Mesodermal cell (in vitro differentiated cells): Measurements from ENCODE around the gene MYOZ1.

Source experiments
- H3K27ac ChIP-seq: 2 replicates; pipeline ENCODE4 v1.7.0; 2013; ENCODE audit warnings: mild to moderate bottlenecking, low read depth, low read length, moderate library complexity; ENCODE audit not compliant: severe bottlenecking
- H3K36me3 ChIP-seq: 2 replicates; pipeline ENCODE4 v1.7.1; 2013; ENCODE audit warnings: mild to moderate bottlenecking, low read length, moderate library complexity; ENCODE audit not compliant: control insufficient read depth, insufficient read depth
- H3K4me1 ChIP-seq: one replicate; pipeline ENCODE4 v1.7.1; 2013; ENCODE audit warnings: mild to moderate bottlenecking, low read length; ENCODE audit not compliant: insufficient read depth, control insufficient read depth, poor library complexity, severe bottlenecking
- H3K4me3 ChIP-seq: 2 replicates; pipeline ENCODE4 v1.7.0; 2013; ENCODE audit warnings: low read length, control low read depth, mild to moderate bottlenecking; ENCODE audit not compliant: insufficient read depth, poor library complexity, severe bottlenecking; ENCODE audit errors: extremely low read depth
- H3K9me3 ChIP-seq: 2 replicates; pipeline ENCODE4 v1.7.1; 2013; ENCODE audit warnings: mild to moderate bottlenecking, low read length, moderate library complexity; ENCODE audit not compliant: control insufficient read depth
- WGBS, 2 experiments: methylation state at CpG; one replicate each; pipeline ENCODE4 v1.1.5; 2013; ENCODE audit warnings: missing lambda C conversion rate in 2 of 2; ENCODE audit not compliant: insufficient coverage in 2 of 2; 5-methylcytosine and 5-hydroxymethylcytosine counted together

The MYOZ1 gene

GRCh38 chr10:73647211-73647874 is 6.1 kb upstream of the MYOZ1 start:
- Histone ChIP-seq H3K4me3 (peak overlapping the region; percentile 12), H3K36me3 (no peaks in the 10 kb centered on the region), H3K4me1 (peaks cover 68% of the 10 kb centered on the region), H3K9me3 (no peaks in the 10 kb centered on the region), H3K27ac (no peak overlapping the region)
- 81% methylated on average over 29 of the region's 32 CpGs for WGBS, 2 experiments

- Histone ChIP-seq H3K36me3 (no peaks in the 10 kb centered on the region), H3K9me3 (no peaks in the 10 kb centered on the region), H3K27ac (no peak overlapping the region), H3K4me3 (no peak overlapping the region), H3K4me1 (peaks cover 64% of the 10 kb centered on the region)
- 91 to 94% methylated on average over 9 of the region's 9 CpGs for WGBS, 2 experiments
These were observed 5.3 kb upstream of the MYOZ1 start for GRCh38 chr10:73646598-73647041.

GRCh38 chr10:73645251-73645650 is 4.0 kb upstream of the MYOZ1 start:
- Histone ChIP-seq H3K27ac (no peak overlapping the region), H3K4me1 (peaks cover 57% of the 10 kb centered on the region), H3K4me3 (no peak overlapping the region), H3K9me3 (no peaks in the 10 kb centered on the region), H3K36me3 (no peaks in the 10 kb centered on the region)
- 86 to 89% methylated on average over 2 to 3 of the region's 3 CpGs for WGBS, 2 experiments

GRCh38 chr10:73644767-73645166 is 3.5 kb upstream of the MYOZ1 start:
- WGBS, 2 experiments: no CpG with 5 or more reads among the region's 1 CpG
- no peak overlapping the region for H3K4me3 ChIP-seq
- peaks cover 52% of the 10 kb centered on the region for H3K4me1 ChIP-seq

DNA sequence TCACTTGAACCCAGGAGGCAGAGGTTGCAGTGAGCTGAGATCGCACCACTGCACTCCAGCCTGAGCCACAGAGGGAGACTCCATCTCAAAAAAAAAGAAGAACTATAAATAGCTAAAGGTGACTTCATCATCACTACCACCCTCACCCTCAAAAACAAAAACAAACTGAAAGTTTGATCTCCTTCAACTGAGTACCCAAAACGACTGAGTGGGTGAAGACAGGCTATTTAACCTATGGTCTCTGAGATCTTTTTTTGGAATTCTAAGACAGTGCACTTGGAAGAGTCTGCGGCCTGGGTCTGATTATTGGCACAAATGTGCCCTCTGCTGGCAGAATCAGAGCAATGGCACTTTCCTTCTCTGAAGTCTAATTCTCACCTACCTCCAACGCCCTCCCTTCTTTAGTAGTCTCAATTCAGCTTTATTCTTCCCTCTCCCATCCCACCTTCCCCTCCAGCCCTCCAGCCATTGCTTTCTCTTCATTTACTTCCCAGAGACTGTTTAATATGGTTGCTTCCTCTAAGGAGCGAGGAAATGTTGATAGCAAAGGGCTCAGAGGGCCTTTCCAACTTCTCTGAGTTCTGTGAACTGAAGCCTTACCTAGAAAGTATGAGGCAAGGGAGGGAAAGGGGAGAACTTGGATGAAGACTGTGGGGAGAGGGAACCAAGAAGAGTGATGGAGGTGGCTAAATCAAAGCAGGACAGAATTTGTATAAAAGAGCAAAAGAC is 2.9 kb upstream of the MYOZ1 start:
- Histone ChIP-seq H3K27ac (no peak overlapping the region), H3K36me3 (no peaks in the 10 kb centered on the region), H3K4me3 (no peak overlapping the region), H3K9me3 (no peaks in the 10 kb centered on the region), H3K4me1 (peaks cover 46% of the 10 kb centered on the region)
- 25 to 40% methylated on average over 4 of the region's 5 CpGs for whole genome bisulfite sequencing, 2 experiments

More at GRCh38 chr10:73644767-73645166, 3.5 kb upstream of the MYOZ1 start:
- Histone ChIP-seq H3K9me3 (no peaks in the 10 kb centered on the region), H3K27ac (no peak overlapping the region), H3K36me3 (no peaks in the 10 kb centered on the region)

DNA sequence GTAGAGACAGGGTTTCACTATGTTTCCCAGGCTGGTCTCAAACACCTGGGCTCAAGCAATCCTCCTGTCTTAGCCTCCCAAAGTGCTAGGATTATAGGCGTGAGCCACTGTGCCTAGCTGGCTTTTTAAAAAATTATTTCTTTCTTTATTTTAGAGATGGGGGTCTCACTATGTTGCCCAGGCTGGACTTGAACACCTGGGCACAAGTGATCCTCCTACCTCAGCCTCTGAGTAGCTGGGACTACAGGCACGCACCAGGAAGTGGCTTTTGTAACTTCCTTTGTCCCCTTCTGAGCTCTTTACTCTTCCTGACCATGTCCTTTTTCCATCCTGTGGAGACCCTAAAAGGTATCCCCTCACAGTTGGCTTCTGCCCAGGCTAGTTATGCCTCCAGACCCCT is 2.1 kb upstream of the MYOZ1 start:
- H3K36me3 ChIP-seq: no peaks in the 10 kb centered on the region

GRCh38 chr10:73639286-73639685 is 2.0 kb downstream of the MYOZ1 start:
- Histone ChIP-seq H3K4me3 (no peak overlapping the region), H3K4me1 (peaks cover 7% of the 10 kb centered on the region), H3K36me3 (no peaks in the 10 kb centered on the region), H3K9me3 (no peaks in the 10 kb centered on the region), H3K27ac (no peak overlapping the region)
- 84 to 93% methylated on average over 3 of the region's 3 CpGs for WGBS, 2 experiments

More for the DNA sequence above, 2.1 kb upstream of the MYOZ1 start:
- WGBS, 2 experiments: 76 to 100% methylated on average over 1 to 2 of the region's 2 CpGs
- no peak overlapping the region for H3K27ac ChIP-seq
- H3K4me3 ChIP-seq: no peak overlapping the region
- H3K9me3 ChIP-seq: no peaks in the 10 kb centered on the region
- peaks cover 40% of the 10 kb centered on the region for H3K4me1 ChIP-seq

DNA sequence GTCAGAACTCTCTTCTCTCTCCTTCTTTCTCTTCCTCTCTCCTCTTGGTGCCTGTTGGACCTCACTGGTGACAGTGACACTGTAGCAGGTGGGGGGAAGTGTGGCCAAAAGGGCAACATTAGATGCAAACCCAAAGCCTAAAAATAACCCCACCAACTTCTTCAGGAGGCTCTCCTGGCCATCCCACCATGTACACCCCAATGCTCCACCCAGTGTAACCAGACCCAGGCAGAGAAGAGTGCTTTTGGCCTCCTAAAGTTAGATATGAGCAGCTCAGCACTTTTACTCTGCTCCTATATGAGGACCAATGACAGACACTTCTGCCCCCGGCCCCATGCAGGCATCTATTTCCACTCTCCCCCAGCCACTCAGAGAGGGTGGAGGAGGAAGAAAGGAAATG is 5.5 kb downstream of the MYOZ1 start:
- Histone ChIP-seq H3K9me3 (no peaks in the 10 kb centered on the region), H3K4me3 (no peak overlapping the region), H3K36me3 (no peaks in the 10 kb centered on the region), H3K4me1 (no peaks in the 10 kb centered on the region), H3K27ac (no peak overlapping the region)
- no CpG with 5 or more reads among the region's 1 CpG for WGBS, 2 experiments

DNA sequence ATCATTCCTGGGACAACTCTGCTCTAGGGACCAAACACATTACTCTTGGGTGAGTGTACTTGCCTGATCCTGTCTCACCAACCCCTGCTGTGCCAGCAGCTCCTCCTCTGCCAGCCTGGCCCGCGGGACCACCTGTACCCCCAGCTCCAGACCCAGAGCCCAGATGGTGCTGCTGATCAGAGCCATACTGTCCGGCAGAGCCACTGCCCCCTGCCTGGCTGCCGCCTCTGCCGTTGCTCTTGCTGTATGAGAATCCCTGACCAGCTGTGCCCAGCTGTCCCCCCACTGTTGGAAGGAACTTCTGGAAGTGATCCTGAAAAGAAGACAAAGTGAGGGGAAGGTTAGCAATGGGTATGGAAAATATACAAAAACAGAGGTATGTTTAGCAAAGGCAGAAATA is 6.9 kb downstream of the MYOZ1 start:
- H3K4me3 ChIP-seq: no peak overlapping the region
- no peaks in the 10 kb centered on the region for H3K9me3 ChIP-seq
- 72 to 87% methylated on average over 3 to 4 of the region's 5 CpGs for WGBS, 2 experiments
- H3K36me3 ChIP-seq: no peaks in the 10 kb centered on the region
- no peak overlapping the region for H3K27ac ChIP-seq
- no peaks in the 10 kb centered on the region for H3K4me1 ChIP-seq

DNA sequence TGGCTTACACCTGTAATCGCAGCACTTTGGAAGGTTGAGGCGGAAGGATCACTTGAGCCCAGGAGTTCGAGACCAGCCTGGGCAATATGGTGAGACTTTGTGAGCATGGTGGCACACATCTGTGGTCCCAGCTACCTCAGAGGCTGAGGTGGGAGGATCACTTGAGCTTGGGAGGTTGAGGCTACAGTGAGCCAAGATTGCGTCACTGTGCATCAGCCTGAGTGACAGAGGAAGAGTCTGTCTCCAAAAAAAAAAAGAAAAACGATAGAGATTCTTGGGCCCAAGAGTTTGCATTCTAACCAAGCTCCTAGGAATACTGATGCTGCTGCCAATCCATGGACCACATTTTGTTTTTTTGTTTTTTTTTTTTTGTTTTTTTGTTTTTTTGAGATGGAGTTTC is 12.1 kb downstream of the MYOZ1 start:
- 87 to 94% methylated on average over 5 of the region's 5 CpGs for WGBS, 2 experiments
- Histone ChIP-seq H3K4me3 (no peak overlapping the region), H3K9me3 (no peaks in the 10 kb centered on the region), H3K27ac (no peak overlapping the region), H3K4me1 (peaks cover 8% of the 10 kb centered on the region), H3K36me3 (no peaks in the 10 kb centered on the region)

DNA sequence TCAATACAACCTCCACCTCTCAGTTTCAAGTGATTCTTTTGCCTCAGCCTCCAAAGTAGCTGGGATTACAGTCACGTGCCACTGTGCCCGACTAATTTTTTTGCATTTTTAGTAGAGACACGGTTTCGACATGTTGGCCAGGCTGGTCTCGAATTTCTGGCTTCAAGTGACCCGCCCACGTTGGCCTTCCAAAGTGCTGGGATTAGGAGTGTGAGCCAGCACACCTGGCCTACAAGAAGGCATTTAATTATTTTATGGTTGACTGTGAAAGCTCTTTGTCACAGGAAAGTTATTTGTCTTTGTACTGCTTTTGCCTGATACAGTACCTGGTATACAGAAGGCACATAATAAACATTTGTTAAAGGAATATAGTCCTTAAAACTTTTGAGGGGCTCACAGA is 12.9 kb downstream of the MYOZ1 start:
- WGBS, 2 experiments: 85 to 93% methylated on average over 7 of the region's 7 CpGs
- Histone ChIP-seq H3K9me3 (no peaks in the 10 kb centered on the region), H3K4me3 (no peak overlapping the region), H3K4me1 (peaks cover 9% of the 10 kb centered on the region), H3K27ac (no peak overlapping the region), H3K36me3 (no peaks in the 10 kb centered on the region)
